Activated CD8-positive, alpha-beta memory T cell treated with anti-CD3 and anti-CD28 coated beads for 1 hour (primary cell): ENCODE measurements around the gene DBX1.
"Not testable (repeated sequence)": the region's sequence is repeated elsewhere in the genome, so short reads cannot be mapped to it uniquely, and the experiment has no call there.

Experiments
- DNase-seq, 2 donors: peaks; one replicate each; pipeline ENCODE4 v3.0.0-alpha.2; 2020; ENCODE audit warnings: low read depth in 1 of 2; ENCODE audit errors: extremely low read depth in 1 of 2

DBX1 gene

GRCh38 chr11:20160425-20161229, at the start of gene DBX1:
DBX1 (minus strand) TSS chr11:20160475; CDS start chr11:20160324, 151 bp downstream.
- DNase-seq, result no peak

- DNase-seq, result no peak
Measured at GRCh38 chr11:20208622-20209111, 48.4 kb upstream of the DBX1 start.

- no peak for DNase-seq
Measured at GRCh38 chr11:20207781-20208621, 47.7 kb upstream of the DBX1 start.

GRCh38 chr11:20205807-20206206, 45.5 kb upstream of the DBX1 start:
- DNase-seq, result no peak

GRCh38 chr11:20204681-20205080, 44.4 kb upstream of the DBX1 start:
- no peak for DNase-seq

GRCh38 chr11:20203831-20204230, 43.6 kb upstream of the DBX1 start:
- DNase-seq, result no peak

- no peak for DNase-seq
Measured at GRCh38 chr11:20201231-20201630, 41.0 kb upstream of the DBX1 start.

- not testable (repeated sequence) for DNase-seq
Measured at GRCh38 chr11:20200331-20200955, 40.2 kb upstream of the DBX1 start.

- no peak for DNase-seq
Measured at GRCh38 chr11:20197881-20198280, 37.6 kb upstream of the DBX1 start.

- no peak for DNase-seq
Measured at GRCh38 chr11:20194470-20194869, 34.2 kb upstream of the DBX1 start.

- no peak for DNase-seq
Measured at GRCh38 chr11:20193307-20193706, 33.0 kb upstream of the DBX1 start.

GRCh38 chr11:20192641-20193040, 32.4 kb upstream of the DBX1 start:
- DNase-seq, result no peak

- DNase-seq, result no peak
Measured at GRCh38 chr11:20192151-20192550, 31.9 kb upstream of the DBX1 start.

GRCh38 chr11:20178976-20179375, 18.7 kb upstream of the DBX1 start:
- DNase-seq, result no peak

GRCh38 chr11:20177136-20177535, 16.9 kb upstream of the DBX1 start:
- DNase-seq, result no peak

GRCh38 chr11:20172721-20173447, 12.6 kb upstream of the DBX1 start:
- DNase-seq, result no peak

GRCh38 chr11:20163783-20164481, 3.7 kb upstream of the DBX1 start:
- DNase-seq, result no peak

- DNase-seq, result no peak
Measured at GRCh38 chr11:20162824-20163782, 2.8 kb upstream of the DBX1 start.
